ENCODE measurements around the gene CTXN1. TPM values are rescaled to one million over a fixed set of nuclear protein-coding genes. Genes with fewer than 3 reads are reported as not detected.

The CTXN1 gene
- total RNA-seq, 1 experiment from 2014 or later: 3.2 TPM

- DNase-seq (ENCODE audit: low read depth): no peak
These were observed 10.5 kb downstream of the CTXN1 start for GRCh38 chr19:7915250-7916102.

- DNase-seq (ENCODE audit: low read depth): no peak
These were observed 11.3 kb downstream of the CTXN1 start, which contains the start of gene TGFBR3L for GRCh38 chr19:7914598-7915045. Gene TGFBR3L (plus strand): TSS chr19:7914830.

- DNase-seq (ENCODE audit: low read depth): no peak
These were observed 11.8 kb downstream of the CTXN1 start for GRCh38 chr19:7914099-7914498.

- DNase-seq (ENCODE audit: low read depth): no peak
These were observed 12.3 kb downstream of the CTXN1 start for GRCh38 chr19:7913652-7914051.

- DNase-seq (ENCODE audit: low read depth): no peak
These were observed 13.0 kb downstream of the CTXN1 start for GRCh38 chr19:7912697-7913564.

GRCh38 chr19:7912144-7912696, 13.7 kb downstream of the CTXN1 start:
- DNase-seq (ENCODE audit: low read depth): no peak

GRCh38 chr19:7911508-7912143, 14.3 kb downstream of the CTXN1 start:
- no peak for DNase-seq (ENCODE audit: low read depth)

GRCh38 chr19:7910321-7911161, 15.4 kb downstream of the CTXN1 start:
- no peak for DNase-seq (ENCODE audit: low read depth)

GRCh38 chr19:7909471-7910067, 16.4 kb downstream of the CTXN1 start:
- no peak for DNase-seq (ENCODE audit: low read depth)

GRCh38 chr19:7908742-7909461, 17.0 kb downstream of the CTXN1 start:
- DNase-seq (ENCODE audit: low read depth): no peak

GRCh38 chr19:7908078-7908699, 17.7 kb downstream of the CTXN1 start:
- no peak for DNase-seq (ENCODE audit: low read depth)

- no peak for DNase-seq (ENCODE audit: low read depth)
These were observed 18.4 kb downstream of the CTXN1 start for GRCh38 chr19:7907544-7907943.

GRCh38 chr19:7907122-7907521, 18.8 kb downstream of the CTXN1 start:
- DNase-seq (ENCODE audit: low read depth): no peak

GRCh38 chr19:7905859-7906258, 20.1 kb downstream of the CTXN1 start:
- DNase-seq (ENCODE audit: low read depth): no peak

- no peak for DNase-seq (ENCODE audit: low read depth)
These were observed 20.7 kb downstream of the CTXN1 start for GRCh38 chr19:7905268-7905667.

- DNase-seq (ENCODE audit: low read depth): no peak
These were observed 21.6 kb downstream of the CTXN1 start for GRCh38 chr19:7904074-7905020.

GRCh38 chr19:7903244-7904073, 22.5 kb downstream of the CTXN1 start, which contains the start of gene MAP2K7:
Gene MAP2K7 (plus strand): TSS chr19:7903877. CDS start chr19:7903945, 68 bp downstream.
- DNase-seq (ENCODE audit: low read depth): peak; percentile 98

Measured in LHCN-M2 (cell line).